K562 (cell line): ENCODE data around the gene YIPF4.

Experiments used
- EWSR1 ChIP-seq: fragments of 450-650 bp; IDR thresholded peaks from 2 replicates; pipeline ENCODE4 v1.6.1; 2018; ENCODE audit warnings: borderline replicate concordance, mild to moderate bottlenecking, low read depth, moderate library complexity; ENCODE audit not compliant: partially characterized antibody
- FOXK2 ChIP-seq, 2 experiments: fragments of 450-650 bp; IDR thresholded peaks in 1 of 2; conservative IDR thresholded peaks in 1 of 2; 2 replicates each; pipeline ENCODE4 v1.6.1; 2016; ENCODE audit warnings: low read depth in 2 of 2, mild to moderate bottlenecking in 1 of 2
- FOXM1 ChIP-seq, 2 experiments: fragments of 450-650 bp in 1 of 2; sonication (generic) in 1 of 2; formaldehyde crosslinking in 1 of 2; IDR thresholded peaks; 2 replicates each; pipeline versions ENCODE4 v1.6.1 to v1.9.0; 2017 to 2022; ENCODE audit warnings: low read depth in 2 of 2, mild to moderate bottlenecking in 2 of 2, missing genetic modification reagents in 1 of 2, moderate library complexity in 1 of 2
- HDAC8 ChIP-seq: fragments of 450-650 bp; IDR thresholded peaks from 2 replicates; pipeline ENCODE4 v1.6.1; 2016; ENCODE audit warnings: mild to moderate bottlenecking, missing genetic modification characterization, moderate library complexity, missing compliant biosample characterization
- MXI1 ChIP-seq: IDR thresholded peaks from 2 replicates; pipeline ENCODE4 v1.6.1; 2011; ENCODE audit warnings: low read depth, mild to moderate bottlenecking, improper control_type of control experiment, low read length
- MYBL2 ChIP-seq, 2 experiments: fragments of 450-650 bp in 1 of 2; sonication (generic) in 1 of 2; formaldehyde crosslinking in 1 of 2; IDR thresholded peaks; 2 replicates each; pipeline versions ENCODE4 v1.6.1 to v1.8.1; 2017 to 2022; ENCODE audit warnings: borderline replicate concordance in 1 of 2, inconsistent platforms in 1 of 2, low read depth in 1 of 2, mild to moderate bottlenecking in 1 of 2, missing genetic modification reagents in 1 of 2, moderate library complexity in 1 of 2
- NRF1 ChIP-seq, 2 experiments: fragments of 450-650 bp; IDR thresholded peaks in 1 of 2; conservative IDR thresholded peaks in 1 of 2; 2 replicates each; pipeline ENCODE4 v1.6.1; 2014; ENCODE audit warnings: mild to moderate bottlenecking in 2 of 2
- SMAD4 ChIP-seq: fragments of 250-450 bp; sonication (Bioruptor Pico); conservative IDR thresholded peaks from 2 replicates; pipeline ENCODE4 v1.8.0; 2021; ENCODE audit warnings: inconsistent platforms, mild to moderate bottlenecking, moderate library complexity
- ZBTB8A ChIP-seq: fragments of 450-650 bp; IDR thresholded peaks from 2 replicates; pipeline ENCODE4 v1.6.1; 2018; ENCODE audit warnings: mild to moderate bottlenecking, moderate library complexity; ENCODE audit not compliant: partially characterized antibody
- ZNF124 ChIP-seq: sonication (generic); formaldehyde crosslinking; IDR thresholded peaks from 2 replicates; pipeline ENCODE4 v1.8.1; 2022; ENCODE audit warnings: missing genetic modification reagents
- TF ChIP-seq, protein P1 (sequence below): sonication (generic); formaldehyde crosslinking; IDR thresholded peaks from 2 replicates; pipeline ENCODE4 v1.8.0; 2022; ENCODE audit warnings: mild to moderate bottlenecking, missing genetic modification reagents, borderline replicate concordance
- TF ChIP-seq, protein P2 (sequence below): sonication (generic); formaldehyde crosslinking; IDR thresholded peaks from 2 replicates; pipeline ENCODE4 v1.9.0; 2022; ENCODE audit warnings: mild to moderate bottlenecking, missing genetic modification reagents
- TF ChIP-seq, protein P3 (sequence below), 3 experiments: IDR thresholded peaks in 2 of 3; conservative IDR thresholded peaks in 1 of 3; 2 replicates each; pipeline ENCODE4 v1.5.1; 2011 to 2012; ENCODE audit warnings: low read length in 3 of 3, mild to moderate bottlenecking in 3 of 3, control low read depth in 2 of 3, improper control_type of control experiment in 1 of 3, inconsistent platforms in 1 of 3, low read depth in 1 of 3, mixed read lengths in 1 of 3, moderate library complexity in 1 of 3; ENCODE audit not compliant: insufficient read depth in 2 of 3
- TF ChIP-seq, protein P4 (sequence below): fragments of 250-450 bp; sonication (Bioruptor Pico); IDR thresholded peaks from 2 replicates; pipeline ENCODE4 v1.5.0; 2021

- TF ChIP-seq ZNF124 (no peak), ZBTB8A (no peak), FOXM1 (IDR thresholded peaks at IDR 0.05; ENCODE audit: low read depth) (no peak), FOXM1 (CRISPR knock-in tag; IDR thresholded peaks at IDR 0.05; ENCODE audit: low read depth) (no peak), NRF1 (conservative IDR thresholded peaks at IDR 0.05 in 1 of 2, IDR thresholded peaks at IDR 0.05 in 1 of 2) (no peak), SMAD4 (CRISPR knock-in tag) (no peak), EWSR1 (no peak), FOXK2 (conservative IDR thresholded peaks at IDR 0.05 in 1 of 2, IDR thresholded peaks at IDR 0.05 in 1 of 2; ENCODE audit: low read depth in 2 of 2) (no peak), HDAC8 (tag) (no peak), MYBL2 (IDR thresholded peaks at IDR 0.05; ENCODE audit: low read depth) (no peak), MYBL2 (CRISPR knock-in tag; IDR thresholded peaks at IDR 0.05; ENCODE audit: borderline replicate concordance) (no peak), MXI1 (no peak)
- TF ChIP-seq, protein P1, sequence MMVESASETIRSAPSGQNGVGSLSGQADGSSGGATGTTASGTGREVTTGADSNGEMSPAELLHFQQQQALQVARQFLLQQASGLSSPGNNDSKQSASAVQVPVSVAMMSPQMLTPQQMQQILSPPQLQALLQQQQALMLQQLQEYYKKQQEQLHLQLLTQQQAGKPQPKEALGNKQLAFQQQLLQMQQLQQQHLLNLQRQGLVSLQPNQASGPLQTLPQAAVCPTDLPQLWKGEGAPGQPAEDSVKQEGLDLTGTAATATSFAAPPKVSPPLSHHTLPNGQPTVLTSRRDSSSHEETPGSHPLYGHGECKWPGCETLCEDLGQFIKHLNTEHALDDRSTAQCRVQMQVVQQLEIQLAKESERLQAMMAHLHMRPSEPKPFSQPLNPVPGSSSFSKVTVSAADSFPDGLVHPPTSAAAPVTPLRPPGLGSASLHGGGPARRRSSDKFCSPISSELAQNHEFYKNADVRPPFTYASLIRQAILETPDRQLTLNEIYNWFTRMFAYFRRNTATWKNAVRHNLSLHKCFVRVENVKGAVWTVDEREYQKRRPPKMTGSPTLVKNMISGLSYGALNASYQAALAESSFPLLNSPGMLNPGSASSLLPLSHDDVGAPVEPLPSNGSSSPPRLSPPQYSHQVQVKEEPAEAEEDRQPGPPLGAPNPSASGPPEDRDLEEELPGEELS (CRISPR knock-in tag): no peak
- TF ChIP-seq, protein P2, sequence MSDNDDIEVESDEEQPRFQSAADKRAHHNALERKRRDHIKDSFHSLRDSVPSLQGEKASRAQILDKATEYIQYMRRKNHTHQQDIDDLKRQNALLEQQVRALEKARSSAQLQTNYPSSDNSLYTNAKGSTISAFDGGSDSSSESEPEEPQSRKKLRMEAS: no peak
- TF ChIP-seq, protein P3, sequence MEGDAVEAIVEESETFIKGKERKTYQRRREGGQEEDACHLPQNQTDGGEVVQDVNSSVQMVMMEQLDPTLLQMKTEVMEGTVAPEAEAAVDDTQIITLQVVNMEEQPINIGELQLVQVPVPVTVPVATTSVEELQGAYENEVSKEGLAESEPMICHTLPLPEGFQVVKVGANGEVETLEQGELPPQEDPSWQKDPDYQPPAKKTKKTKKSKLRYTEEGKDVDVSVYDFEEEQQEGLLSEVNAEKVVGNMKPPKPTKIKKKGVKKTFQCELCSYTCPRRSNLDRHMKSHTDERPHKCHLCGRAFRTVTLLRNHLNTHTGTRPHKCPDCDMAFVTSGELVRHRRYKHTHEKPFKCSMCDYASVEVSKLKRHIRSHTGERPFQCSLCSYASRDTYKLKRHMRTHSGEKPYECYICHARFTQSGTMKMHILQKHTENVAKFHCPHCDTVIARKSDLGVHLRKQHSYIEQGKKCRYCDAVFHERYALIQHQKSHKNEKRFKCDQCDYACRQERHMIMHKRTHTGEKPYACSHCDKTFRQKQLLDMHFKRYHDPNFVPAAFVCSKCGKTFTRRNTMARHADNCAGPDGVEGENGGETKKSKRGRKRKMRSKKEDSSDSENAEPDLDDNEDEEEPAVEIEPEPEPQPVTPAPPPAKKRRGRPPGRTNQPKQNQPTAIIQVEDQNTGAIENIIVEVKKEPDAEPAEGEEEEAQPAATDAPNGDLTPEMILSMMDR (IDR thresholded peaks at IDR 0.05 in 2 of 3, conservative IDR thresholded peaks at IDR 0.05 in 1 of 3; ENCODE audit: insufficient read depth in 2 of 3, low read depth in 1 of 3, low read length in 3 of 3): no peak
- TF ChIP-seq, protein P4, sequence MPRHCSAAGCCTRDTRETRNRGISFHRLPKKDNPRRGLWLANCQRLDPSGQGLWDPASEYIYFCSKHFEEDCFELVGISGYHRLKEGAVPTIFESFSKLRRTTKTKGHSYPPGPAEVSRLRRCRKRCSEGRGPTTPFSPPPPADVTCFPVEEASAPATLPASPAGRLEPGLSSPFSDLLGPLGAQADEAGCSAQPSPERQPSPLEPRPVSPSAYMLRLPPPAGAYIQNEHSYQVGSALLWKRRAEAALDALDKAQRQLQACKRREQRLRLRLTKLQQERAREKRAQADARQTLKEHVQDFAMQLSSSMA (CRISPR knock-in tag): no peak
These were observed 6.6 kb downstream of the YIPF4 start for GRCh38 chr2:32284321-32284720.
